BJ (cell line): ENCODE results near the gene MGRN1. TPM values are rescaled to one million over a fixed set of nuclear protein-coding genes. Genes with fewer than 3 reads are reported as not detected.

Experiments
- CTCF ChIA-PET: fragments of 350-600 bp; formaldehyde crosslinking; extraction: SDS; loops from one replicate; lab custom pipeline; 2021; ENCODE audit warnings: antibody characterized with exemption, inconsistent platforms; lab: Yijun Ruan, JAX
- POLR2A ChIA-PET: fragments of 300-600 bp; sonication (Branson Sonifier 250); formaldehyde crosslinking; extraction: SDS; loops from one replicate; lab custom pipeline; 2021; ENCODE audit warnings: antibody characterized with exemption; lab: Charles Lee
- DNase-seq: peaks from one replicate; pipeline ENCODE4 v3.0.0-alpha.2; 2011; ENCODE audit warnings: low read depth
- H3K27me3 ChIP-seq: 2 replicates; pipeline ENCODE4 v1.6.0; 2011; ENCODE audit warnings: low read length; ENCODE audit not compliant: control insufficient read depth, insufficient read depth
- H3K36me3 ChIP-seq: 2 replicates; pipeline ENCODE4 v1.5.1; 2011; ENCODE audit warnings: low read length; ENCODE audit not compliant: control insufficient read depth, insufficient read depth
- H3K4me3 ChIP-seq: 2 replicates; pipeline ENCODE4 v1.5.1; 2011; ENCODE audit warnings: low read depth, mild to moderate bottlenecking, control low read depth, low read length
- CTCF ChIP-seq: IDR thresholded peaks from 2 replicates; pipeline ENCODE4 v1.5.1; 2011; ENCODE audit warnings: low read depth, mild to moderate bottlenecking, control low read depth, inconsistent platforms, low read length, moderate library complexity; ENCODE audit not compliant: insufficient read depth
- polyA plus RNA-seq: library from polyadenylated mRNA; depleted of rRNA; stranded (reverse); fragments of >200 nt; gene quantifications from 2 replicates; pipeline ENCODE4 v1.2.3, GENCODE V29; 2011

Gene MGRN1
- polyA plus RNA-seq, 1 experiment, result 4.5 TPM

- Histone ChIP-seq H3K36me3 (peaks cover 28% of the 10 kb centered on the region), H3K27me3 (no peaks in the 10 kb centered on the region), H3K4me3 (no peak overlapping the region)
- no peak for TF ChIP-seq CTCF
- ChIA-PET CTCF (interaction anchor here (0.6 kb wide), 1 partner anchor 198 kb away, joined by 3 read pairs; no protein-coding TSS in a partner anchor), POLR2A (no interaction called here)
- DNase-seq, result no peak
These were observed 79.3 kb downstream of the MGRN1 start for GRCh38 chr16:4703906-4704305.

GRCh38 chr16:4704491-4704890, 79.9 kb downstream of the MGRN1 start:
- Histone ChIP-seq H3K36me3 (peaks cover 25% of the 10 kb centered on the region), H3K27me3 (no peaks in the 10 kb centered on the region), H3K4me3 (no peak overlapping the region)
- DNase-seq, result no peak
- TF ChIP-seq CTCF, result no peak
- CTCF ChIA-PET, result interaction anchor here (1.2 kb wide), 1 partner anchor 252 kb away, joined by 4 read pairs; no protein-coding TSS in a partner anchor
- POLR2A ChIA-PET, result no interaction called here

- H3K4me3 ChIP-seq, result no peak overlapping the region
- ChIA-PET CTCF (interaction anchor here (1.2 kb wide), 1 partner anchor 251 kb away, joined by 4 read pairs; no protein-coding TSS in a partner anchor), POLR2A (no interaction called here)
- TF ChIP-seq CTCF, result no peak
- DNase-seq, result no peak
- no peaks in the 10 kb centered on the region for H3K27me3 ChIP-seq
- peaks cover 25% of the 10 kb centered on the region for H3K36me3 ChIP-seq
These were observed 80.3 kb downstream of the MGRN1 start for GRCh38 chr16:4704913-4705312.

GRCh38 chr16:4706871-4707270, 82.2 kb downstream of the MGRN1 start:
- TF ChIP-seq CTCF, result no peak
- POLR2A ChIA-PET, result no interaction called here
- peaks cover 14% of the 10 kb centered on the region for H3K36me3 ChIP-seq
- no peaks in the 10 kb centered on the region for H3K27me3 ChIP-seq
- CTCF ChIA-PET, result no interaction called here
- DNase-seq, result no peak
- H3K4me3 ChIP-seq, result no peak overlapping the region

DNA sequence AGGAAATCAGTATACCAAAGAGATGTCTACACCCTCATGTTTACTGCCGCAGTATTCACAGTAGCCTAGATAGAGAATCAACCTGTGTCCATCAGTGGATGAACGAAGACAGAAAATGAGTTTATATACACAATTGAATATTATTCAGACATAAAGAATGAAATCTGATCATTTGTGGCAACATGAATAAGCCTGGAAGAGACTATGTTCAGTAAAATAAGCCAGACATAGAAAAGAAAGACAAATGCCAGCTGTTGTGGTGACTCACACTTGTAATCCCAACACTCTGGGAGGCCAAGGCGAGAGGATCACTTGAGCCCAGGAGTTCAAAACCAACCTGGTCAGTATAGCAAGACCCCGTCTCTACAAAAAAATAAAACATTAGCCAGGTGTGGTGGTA, 84.9 kb downstream of the MGRN1 start:
- Histone ChIP-seq H3K36me3 (peaks cover 14% of the 10 kb centered on the region), H3K4me3 (no peak overlapping the region), H3K27me3 (no peaks in the 10 kb centered on the region)
- no peak for DNase-seq
- ChIA-PET CTCF (no interaction called here), POLR2A (no interaction called here)
- TF ChIP-seq CTCF, result no peak
